Skeletal muscle satellite cell (primary cell): ENCODE results near the gene KCNQ1.

Experiments
- H3K27me3 ChIP-seq: 2 replicates; pipeline ENCODE4 v1.7.0; 2013; ENCODE audit warnings: low read length; ENCODE audit not compliant: control insufficient read depth, insufficient read depth
- H3K36me3 ChIP-seq: 2 replicates; pipeline ENCODE4 v1.7.0; 2013; ENCODE audit warnings: mild to moderate bottlenecking, control low read depth, low read length; ENCODE audit not compliant: insufficient read depth
- H3K4me1 ChIP-seq: 2 replicates; pipeline ENCODE4 v1.7.0; 2013; ENCODE audit warnings: low read length; ENCODE audit not compliant: control insufficient read depth, insufficient read depth
- H3K4me2 ChIP-seq: 2 replicates; pipeline ENCODE4 v1.7.0; 2013; ENCODE audit warnings: mild to moderate bottlenecking, low read length
- H3K4me3 ChIP-seq: 2 replicates; pipeline ENCODE4 v1.7.0; 2013; ENCODE audit warnings: low read length
- H3K9ac ChIP-seq: 2 replicates; pipeline ENCODE4 v1.7.0; 2013; ENCODE audit warnings: mild to moderate bottlenecking, low read depth, low read length, moderate library complexity
- H3K9me3 ChIP-seq: replicated peaks from 2 replicates; pipeline ENCODE4 v1.7.0; 2013; ENCODE audit warnings: mild to moderate bottlenecking, control low read depth, low read length

Gene KCNQ1

GRCh38 chr11:2586793-2587131, 142.0 kb downstream of the KCNQ1 start:
- Histone ChIP-seq H3K9me3 (no peaks in the 10 kb centered on the region), H3K4me1 (no peaks in the 10 kb centered on the region), H3K27me3 (peaks cover 3% of the 10 kb centered on the region), H3K4me3 (no peak overlapping the region), H3K9ac (no peak overlapping the region), H3K4me2 (no peak overlapping the region), H3K36me3 (no peaks in the 10 kb centered on the region)

GRCh38 chr11:2587132-2587930, 142.5 kb downstream of the KCNQ1 start:
- Histone ChIP-seq H3K9ac (no peak overlapping the region), H3K4me3 (no peak overlapping the region), H3K27me3 (peaks cover 3% of the 10 kb centered on the region), H3K36me3 (no peaks in the 10 kb centered on the region), H3K4me1 (no peaks in the 10 kb centered on the region), H3K9me3 (no peaks in the 10 kb centered on the region), H3K4me2 (no peak overlapping the region)

- Histone ChIP-seq H3K27me3 (peaks cover 3% of the 10 kb centered on the region), H3K36me3 (no peaks in the 10 kb centered on the region), H3K9ac (no peak overlapping the region), H3K4me2 (no peak overlapping the region), H3K9me3 (no peaks in the 10 kb centered on the region), H3K4me3 (no peak overlapping the region), H3K4me1 (no peaks in the 10 kb centered on the region)
These were observed 143.4 kb downstream of the KCNQ1 start for GRCh38 chr11:2587976-2588748.

- Histone ChIP-seq H3K36me3 (no peaks in the 10 kb centered on the region), H3K9ac (no peak overlapping the region), H3K4me2 (no peak overlapping the region), H3K9me3 (no peaks in the 10 kb centered on the region), H3K4me1 (no peaks in the 10 kb centered on the region), H3K4me3 (no peak overlapping the region), H3K27me3 (peaks cover 8% of the 10 kb centered on the region)
These were observed 144.2 kb downstream of the KCNQ1 start for GRCh38 chr11:2588809-2589537.

GRCh38 chr11:2589538-2589934, 144.7 kb downstream of the KCNQ1 start:
- H3K9ac ChIP-seq = no peak overlapping the region
- H3K4me3 ChIP-seq = no peak overlapping the region
- no peaks in the 10 kb centered on the region for H3K4me1 ChIP-seq
- H3K9me3 ChIP-seq = no peaks in the 10 kb centered on the region
- peaks cover 8% of the 10 kb centered on the region for H3K27me3 ChIP-seq
- H3K4me2 ChIP-seq = no peak overlapping the region
- no peaks in the 10 kb centered on the region for H3K36me3 ChIP-seq

- Histone ChIP-seq H3K4me2 (no peak overlapping the region), H3K9ac (no peak overlapping the region), H3K9me3 (no peaks in the 10 kb centered on the region), H3K36me3 (no peaks in the 10 kb centered on the region), H3K4me3 (no peak overlapping the region), H3K4me1 (no peaks in the 10 kb centered on the region), H3K27me3 (peaks cover 12% of the 10 kb centered on the region)
These were observed 145.5 kb downstream of the KCNQ1 start for GRCh38 chr11:2590131-2590964.

GRCh38 chr11:2590965-2591754, 146.4 kb downstream of the KCNQ1 start:
- Histone ChIP-seq H3K27me3 (peaks cover 14% of the 10 kb centered on the region), H3K4me1 (no peaks in the 10 kb centered on the region), H3K4me2 (no peak overlapping the region), H3K9ac (no peak overlapping the region), H3K36me3 (no peaks in the 10 kb centered on the region), H3K9me3 (no peaks in the 10 kb centered on the region), H3K4me3 (no peak overlapping the region)

GRCh38 chr11:2591805-2592204, 147.0 kb downstream of the KCNQ1 start:
- Histone ChIP-seq H3K4me2 (no peak overlapping the region), H3K27me3 (peaks cover 14% of the 10 kb centered on the region)

GRCh38 chr11:2592559-2593392, 148.0 kb downstream of the KCNQ1 start:
- H3K9ac ChIP-seq = no peak overlapping the region
- H3K27me3 ChIP-seq = peaks cover 14% of the 10 kb centered on the region
- no peaks in the 10 kb centered on the region for H3K4me1 ChIP-seq
- H3K9me3 ChIP-seq = no peaks in the 10 kb centered on the region
- no peaks in the 10 kb centered on the region for H3K36me3 ChIP-seq
- no peak overlapping the region for H3K4me3 ChIP-seq
- H3K4me2 ChIP-seq = no peak overlapping the region

More at GRCh38 chr11:2591805-2592204, 147.0 kb downstream of the KCNQ1 start:
- H3K4me3 ChIP-seq = no peak overlapping the region
- H3K36me3 ChIP-seq = no peaks in the 10 kb centered on the region
- no peaks in the 10 kb centered on the region for H3K4me1 ChIP-seq
- H3K9ac ChIP-seq = no peak overlapping the region
- no peaks in the 10 kb centered on the region for H3K9me3 ChIP-seq

- no peak overlapping the region for H3K9ac ChIP-seq
- H3K27me3 ChIP-seq = peaks cover 14% of the 10 kb centered on the region
- H3K4me2 ChIP-seq = no peak overlapping the region
- H3K36me3 ChIP-seq = no peaks in the 10 kb centered on the region
- H3K4me3 ChIP-seq = no peak overlapping the region
- no peaks in the 10 kb centered on the region for H3K4me1 ChIP-seq
- no peaks in the 10 kb centered on the region for H3K9me3 ChIP-seq
These were observed 148.7 kb downstream of the KCNQ1 start for GRCh38 chr11:2593393-2593950.
